ENCODE data around the gene SLC6A15.

DNA sequence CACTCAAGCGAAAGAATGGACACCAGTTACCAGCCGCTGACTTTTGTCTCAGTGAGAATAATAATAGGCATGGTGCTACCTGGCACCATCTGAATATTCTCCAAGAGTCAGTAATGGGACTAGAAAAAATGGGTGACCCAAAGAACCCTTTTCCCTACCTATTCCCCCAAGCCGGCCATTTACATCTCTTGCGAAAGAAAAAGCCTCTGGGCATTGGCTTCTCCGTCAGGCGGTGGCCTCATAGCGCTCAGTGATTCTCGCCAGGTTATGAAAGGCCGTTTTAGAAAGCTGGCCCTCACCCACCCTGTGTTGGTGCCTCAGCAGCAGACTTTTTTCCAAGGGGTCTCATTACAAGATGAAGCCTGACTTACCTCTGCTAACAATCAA lies 523 bp upstream of the SLC6A15 start:
- TF ChIP-seq POLR2A (IDR thresholded peaks at IDR 0.05; ENCODE audit: low read depth, low read length) = no peak
- no peak for TF ChIP-seq POLR2AphosphoS5 (IDR thresholded peaks at IDR 0.05; ENCODE audit: low read depth, low read length)

Measured in GM12891 (cell line).